Neural progenitor cell (in vitro differentiated cells): ENCODE data around the gene SDK1. TPM values are rescaled to one million over a fixed set of nuclear protein-coding genes. Genes with fewer than 3 reads are reported as not detected.

Source experiments
- DNase-seq: peaks from one replicate; pipeline ENCODE4 v3.0.0-alpha.2; 2016; ENCODE audit warnings: low spot score
- H2AFZ ChIP-seq: fragments of 200-600 bp; sonication (generic); replicated peaks from 2 replicates; pipeline ENCODE4 v1.6.1; 2016; ENCODE audit warnings: antibody characterized with exemption
- H3F3A ChIP-seq: fragments of 200-600 bp; sonication (generic); 2 replicates; pipeline ENCODE4 v1.6.1; 2016; ENCODE audit warnings: antibody characterized with exemption, low read depth
- H3K27ac ChIP-seq: fragments of 200-600 bp; sonication (generic); 2 replicates; pipeline ENCODE4 v1.5.1; 2016; ENCODE audit warnings: mild to moderate bottlenecking
- H3K27me3 ChIP-seq: fragments of 200-600 bp; sonication (generic); 2 replicates; pipeline ENCODE4 v1.6.1; 2016; ENCODE audit warnings: mild to moderate bottlenecking, moderate library complexity
- H3K36me3 ChIP-seq: fragments of 200-600 bp; sonication (generic); 2 replicates; pipeline ENCODE4 v1.5.1; 2016
- H3K4me1 ChIP-seq: fragments of 200-600 bp; sonication (generic); 2 replicates; pipeline ENCODE4 v1.6.1; 2016; ENCODE audit warnings: mixed run types
- H3K4me2 ChIP-seq: fragments of 200-600 bp; sonication (generic); 2 replicates; pipeline ENCODE4 v1.6.1; 2016
- H3K4me3 ChIP-seq: fragments of 200-600 bp; sonication (generic); 2 replicates; pipeline ENCODE4 v1.5.1; 2016
- H3K79me2 ChIP-seq: fragments of 200-600 bp; sonication (generic); 2 replicates; pipeline ENCODE4 v1.6.1; 2016; ENCODE audit warnings: low read depth
- H3K9ac ChIP-seq: fragments of 200-600 bp; sonication (generic); 2 replicates; pipeline ENCODE4 v1.6.1; 2016
- H3K9me3 ChIP-seq: fragments of 200-600 bp; sonication (generic); 2 replicates; pipeline ENCODE4 v1.5.1; 2016; ENCODE audit warnings: low read depth
- H4K20me1 ChIP-seq: fragments of 200-600 bp; sonication (generic); 2 replicates; pipeline ENCODE4 v1.6.1; 2016; ENCODE audit warnings: low read depth
- H3K27ac Mint-ChIP-seq: 3 replicates; pipeline ENCODE4 v1.8.0; 2021; ENCODE audit warnings: mixed read lengths
- H3K27me3 Mint-ChIP-seq: 2 replicates; pipeline ENCODE4 v1.8.0; 2022; ENCODE audit warnings: low read depth, mild to moderate bottlenecking, inconsistent platforms, moderate library complexity, mixed read lengths; ENCODE audit not compliant: insufficient read depth
- H3K36me3 Mint-ChIP-seq: 3 replicates; pipeline ENCODE4 v1.8.0; 2021; ENCODE audit warnings: mixed read lengths
- H3K4me1 Mint-ChIP-seq: 3 replicates; pipeline ENCODE4 v1.8.0; 2021; ENCODE audit warnings: mixed read lengths
- H3K4me3 Mint-ChIP-seq: 3 replicates; pipeline ENCODE4 v1.8.0; 2021; ENCODE audit warnings: mild to moderate bottlenecking, moderate library complexity, mixed read lengths
- H3K9me3 Mint-ChIP-seq: 3 replicates; pipeline ENCODE4 v1.8.0; 2020; ENCODE audit warnings: mixed read lengths
- CTCF ChIP-seq: fragments of 200-600 bp; sonication (generic); IDR thresholded peaks from 2 replicates; pipeline ENCODE4 v1.5.1; 2017; ENCODE audit warnings: antibody characterized with exemption, mild to moderate bottlenecking
- EZH2 ChIP-seq: fragments of 200-600 bp; sonication (generic); IDR thresholded peaks from 2 replicates; pipeline ENCODE4 v1.6.1; 2017; ENCODE audit warnings: antibody characterized with exemption, mild to moderate bottlenecking, moderate library complexity
- EZH2phosphoT487 ChIP-seq: fragments of 200-600 bp; sonication (generic); IDR thresholded peaks from 2 replicates; pipeline ENCODE4 v1.6.1; 2017; ENCODE audit warnings: antibody characterized with exemption
- total RNA-seq: library from RNA; depleted of rRNA; stranded (reverse); fragments of >200 nt; gene quantifications from 2 replicates; pipeline ENCODE4 v1.2.3, GENCODE V29; 2015; ENCODE audit warnings: low replicate concordance

The SDK1 gene
- total RNA-seq, 1 donor from 2014 or later = 4.9 TPM

GRCh38 chr7:3304131-3304530 lies 3.1 kb downstream of the SDK1 start:
- Histone ChIP-seq H3F3A (peaks cover 4% of the 10 kb centered on the region), H3K4me2 (no peak overlapping the region), H3K36me3 (no peaks in the 10 kb centered on the region), H3K9me3 (no peaks in the 10 kb centered on the region), H4K20me1 (peaks cover 18% of the 10 kb centered on the region), H3K9ac (no peak overlapping the region), H3K27me3 (peaks cover 37% of the 10 kb centered on the region), H3K79me2 (no peaks in the 10 kb centered on the region), H3K4me1 (peaks cover 4% of the 10 kb centered on the region), H2AFZ (no peak overlapping the region), H3K27ac (no peak overlapping the region), H3K4me3 (no peak overlapping the region)
- TF ChIP-seq EZH2 (no peak), EZH2phosphoT487 (no peak), CTCF (no peak)
- H3K4me1 Mint-ChIP-seq = peaks cover 27% of the 10 kb centered on the region
- H3K27me3 Mint-ChIP-seq = peaks cover 7% of the 10 kb centered on the region
- H3K4me3 Mint-ChIP-seq = no peak overlapping the region
- no peaks in the 10 kb centered on the region for H3K9me3 Mint-ChIP-seq
- no peaks in the 10 kb centered on the region for H3K36me3 Mint-ChIP-seq
- DNase-seq = no peak
- H3K27ac Mint-ChIP-seq = no peak overlapping the region

GRCh38 chr7:3307435-3307834 lies 6.4 kb downstream of the SDK1 start:
- TF ChIP-seq EZH2phosphoT487 = no peak
- Histone ChIP-seq H3K79me2 (no peaks in the 10 kb centered on the region), H3K9me3 (no peaks in the 10 kb centered on the region), H4K20me1 (peaks cover 11% of the 10 kb centered on the region), H3K4me3 (no peak overlapping the region), H3K27me3 (peaks cover 16% of the 10 kb centered on the region), H3K9ac (no peak overlapping the region), H2AFZ (no peak overlapping the region), H3K4me2 (no peak overlapping the region), H3K36me3 (no peaks in the 10 kb centered on the region), H3K4me1 (no peaks in the 10 kb centered on the region), H3K27ac (no peak overlapping the region), H3F3A (no peaks in the 10 kb centered on the region)
- H3K4me3 Mint-ChIP-seq = no peak overlapping the region
- H3K9me3 Mint-ChIP-seq = no peaks in the 10 kb centered on the region
- H3K4me1 Mint-ChIP-seq = peaks cover 16% of the 10 kb centered on the region
- peaks cover 2% of the 10 kb centered on the region for H3K27me3 Mint-ChIP-seq
- H3K27ac Mint-ChIP-seq = no peak overlapping the region
- no peaks in the 10 kb centered on the region for H3K36me3 Mint-ChIP-seq
- no peak for DNase-seq

GRCh38 chr7:3309140-3309539 lies 8.1 kb downstream of the SDK1 start:
- H3K79me2 ChIP-seq = no peaks in the 10 kb centered on the region
- no peaks in the 10 kb centered on the region for H3K36me3 ChIP-seq
- Mint-ChIP-seq H3K9me3 (no peaks in the 10 kb centered on the region), H3K4me3 (no peak overlapping the region), H3K36me3 (no peaks in the 10 kb centered on the region), H3K4me1 (peaks cover under 1% of the 10 kb centered on the region), H3K27ac (no peak overlapping the region), H3K27me3 (no peaks in the 10 kb centered on the region)
- no peak for DNase-seq
- H3K9ac ChIP-seq = no peak overlapping the region
- H3K9me3 ChIP-seq = no peaks in the 10 kb centered on the region
- H3K4me1 ChIP-seq = no peaks in the 10 kb centered on the region
- H4K20me1 ChIP-seq = peaks cover 4% of the 10 kb centered on the region
- TF ChIP-seq CTCF (no peak), EZH2 (no peak)
- H3K27ac ChIP-seq = no peak overlapping the region
- no peaks in the 10 kb centered on the region for H3K27me3 ChIP-seq
- no peak overlapping the region for H3K4me2 ChIP-seq
- H2AFZ ChIP-seq = no peak overlapping the region
- H3F3A ChIP-seq = no peaks in the 10 kb centered on the region
- H3K4me3 ChIP-seq = no peak overlapping the region

GRCh38 chr7:3309956-3310355 lies 8.9 kb downstream of the SDK1 start:
- H3K36me3 Mint-ChIP-seq = no peaks in the 10 kb centered on the region
- Histone ChIP-seq H3K36me3 (no peaks in the 10 kb centered on the region), H3K9ac (no peak overlapping the region), H3K79me2 (no peaks in the 10 kb centered on the region), H4K20me1 (peaks cover under 1% of the 10 kb centered on the region), H3K9me3 (no peaks in the 10 kb centered on the region), H3K4me1 (no peaks in the 10 kb centered on the region), H3F3A (no peaks in the 10 kb centered on the region), H3K4me2 (no peak overlapping the region), H3K27ac (no peak overlapping the region), H3K4me3 (no peak overlapping the region), H2AFZ (no peak overlapping the region), H3K27me3 (no peaks in the 10 kb centered on the region)
- TF ChIP-seq CTCF (no peak), EZH2phosphoT487 (no peak), EZH2 (no peak)
- H3K4me3 Mint-ChIP-seq = no peak overlapping the region
- no peaks in the 10 kb centered on the region for H3K4me1 Mint-ChIP-seq
- H3K9me3 Mint-ChIP-seq = no peaks in the 10 kb centered on the region
- no peak overlapping the region for H3K27ac Mint-ChIP-seq
- no peaks in the 10 kb centered on the region for H3K27me3 Mint-ChIP-seq
- no peak for DNase-seq
